Fibroblast of lung (primary cell): ENCODE data around the gene PIP5K1C. TPM values are rescaled to one million over a fixed set of nuclear protein-coding genes. Genes with fewer than 3 reads are reported as not detected.

ENCODE experiments used
- DNase-seq, 2 donors: peaks; one replicate each; pipeline versions ENCODE4 v3.0.0 to v3.0.0-alpha.2; 2010; ENCODE audit warnings: low read depth in 2 of 2
- H2AFZ ChIP-seq: 2 replicates; pipeline ENCODE4 v1.5.1; 2012; ENCODE audit warnings: low read length, control low read depth, inconsistent platforms
- H3K27ac ChIP-seq: 2 replicates; pipeline ENCODE4 v1.5.1; 2011; ENCODE audit warnings: low read length, control low read depth; ENCODE audit not compliant: insufficient read depth
- H3K27me3 ChIP-seq: 2 replicates; pipeline ENCODE4 v1.5.1; 2011; ENCODE audit warnings: mild to moderate bottlenecking, low read length; ENCODE audit not compliant: control insufficient read depth, insufficient read depth
- H3K36me3 ChIP-seq: 2 replicates; pipeline ENCODE4 v1.5.1; 2011; ENCODE audit warnings: low read length; ENCODE audit not compliant: control insufficient read depth, insufficient read depth
- H3K4me1 ChIP-seq: 2 replicates; pipeline ENCODE4 v1.5.1; 2011; ENCODE audit warnings: low read length; ENCODE audit not compliant: control insufficient read depth, insufficient read depth; ENCODE audit errors: extremely low read depth
- H3K4me2 ChIP-seq: 2 replicates; pipeline ENCODE4 v1.5.1; 2011; ENCODE audit warnings: low read length, control low read depth; ENCODE audit not compliant: insufficient read depth; ENCODE audit errors: extremely low read depth
- H3K4me3 ChIP-seq, 4 experiments: fragments of 200-600 bp in 1 of 4; sonication (generic) in 1 of 4; replicated peaks in 1 of 4; 2 replicates each; pipeline ENCODE4 v1.5.1; 2011 to 2016; ENCODE audit warnings: low read length in 4 of 4, low read depth in 3 of 4, mild to moderate bottlenecking in 3 of 4, control low read depth in 2 of 4, inconsistent platforms in 1 of 4, mixed read lengths in 1 of 4; ENCODE audit not compliant: insufficient read depth in 1 of 4; ENCODE audit errors: control extremely low read depth in 1 of 4
- H3K79me2 ChIP-seq: 2 replicates; pipeline ENCODE4 v1.5.1; 2012; ENCODE audit warnings: mild to moderate bottlenecking, low read length, inconsistent platforms; ENCODE audit not compliant: control insufficient read depth, insufficient read depth
- H3K9ac ChIP-seq: 2 replicates; pipeline ENCODE4 v1.5.1; 2011; ENCODE audit warnings: mild to moderate bottlenecking, low read length, control low read depth; ENCODE audit not compliant: insufficient read depth
- H3K9me3 ChIP-seq: 2 replicates; pipeline ENCODE4 v1.5.1; 2012; ENCODE audit warnings: low read depth, low read length; ENCODE audit not compliant: control insufficient read depth, insufficient read depth
- H4K20me1 ChIP-seq: 2 replicates; pipeline ENCODE4 v1.5.1; 2011; ENCODE audit warnings: low read length; ENCODE audit not compliant: control insufficient read depth, insufficient read depth; ENCODE audit errors: extremely low read depth
- EZH2 ChIP-seq: IDR thresholded peaks from 2 replicates; pipeline ENCODE4 v1.5.1; 2012; ENCODE audit warnings: low read length, control low read depth, mild to moderate bottlenecking; ENCODE audit errors: missing control alignments
- polyA plus RNA-seq, 2 donors: library from polyadenylated mRNA; depleted of rRNA in 1 of 2; stranded (reverse) in 1 of 2; unstranded in 1 of 2; fragments of >200 nt; gene quantifications; 2 replicates each; pipeline ENCODE4 v1.2.1, GENCODE V29; 2011 to 2012; ENCODE audit warnings: missing spikeins in 1 of 2
- total RNA-seq: library from RNA; depleted of rRNA; stranded (reverse); fragments of >200 nt; gene quantifications from 2 replicates; pipeline ENCODE4 v1.2.1, GENCODE V29; 2014
- TF ChIP-seq, protein P1 (sequence below), 2 donors: IDR thresholded peaks in 1 of 2; conservative IDR thresholded peaks in 1 of 2; 1 replicate in 1 of 2; 2 replicates in 1 of 2; pipeline ENCODE4 v1.5.1; 2011 to 2012; ENCODE audit warnings: low read length in 2 of 2, control low read depth in 1 of 2, inconsistent platforms in 1 of 2, low read depth in 1 of 2, mild to moderate bottlenecking in 1 of 2

Gene PIP5K1C
- total and polyA plus RNA-seq, 2 donors (not counting 1 experiment from before 2014, with no cell fraction given): 8.7 to 16.7 TPM

DNA sequence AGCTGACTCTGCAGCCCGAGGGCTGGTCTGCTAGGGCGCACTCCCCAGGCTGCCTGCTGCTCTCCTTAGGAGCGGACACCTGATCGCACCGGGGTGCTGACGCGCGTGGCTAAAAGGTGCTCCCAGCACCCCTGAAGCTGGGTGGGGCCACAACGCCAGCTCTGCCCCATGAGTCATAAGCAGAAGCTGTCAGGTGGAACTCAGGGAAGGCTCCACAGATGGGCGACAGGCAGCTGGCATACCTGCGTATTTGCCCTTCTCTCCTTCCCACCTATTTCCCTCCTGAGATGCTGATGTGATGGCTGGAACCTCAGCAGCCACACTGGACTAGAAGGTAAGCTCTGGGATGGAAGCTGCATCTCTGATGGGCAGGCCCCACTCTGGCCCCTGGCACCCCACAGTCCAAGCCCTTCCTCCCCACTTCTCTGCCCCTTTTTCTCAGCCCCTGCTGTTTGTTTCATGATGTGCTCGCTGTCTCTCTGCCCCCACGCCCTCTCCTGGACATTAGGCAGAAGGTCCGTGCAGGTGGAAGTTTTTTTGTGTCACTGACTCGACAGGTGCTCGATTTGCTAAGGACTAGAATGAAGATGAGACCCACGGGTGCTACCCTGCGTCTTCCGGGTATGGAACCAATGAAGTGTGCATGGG, 43.4 kb downstream of the PIP5K1C start:
- Histone ChIP-seq H2AFZ (no peak overlapping the region), H3K27me3 (no peaks in the 10 kb centered on the region), H3K4me1 (no peaks in the 10 kb centered on the region), H3K4me2 (no peak overlapping the region), H3K79me2 (no peaks in the 10 kb centered on the region), H3K9me3 (no peaks in the 10 kb centered on the region), H4K20me1 (no peaks in the 10 kb centered on the region), H3K9ac (no peak overlapping the region), H3K4me3 (no peak overlapping the region), H3K36me3 (peaks cover 26% of the 10 kb centered on the region), H3K27ac (no peak overlapping the region)
- no peak for TF ChIP-seq EZH2
- TF ChIP-seq, protein P1, sequence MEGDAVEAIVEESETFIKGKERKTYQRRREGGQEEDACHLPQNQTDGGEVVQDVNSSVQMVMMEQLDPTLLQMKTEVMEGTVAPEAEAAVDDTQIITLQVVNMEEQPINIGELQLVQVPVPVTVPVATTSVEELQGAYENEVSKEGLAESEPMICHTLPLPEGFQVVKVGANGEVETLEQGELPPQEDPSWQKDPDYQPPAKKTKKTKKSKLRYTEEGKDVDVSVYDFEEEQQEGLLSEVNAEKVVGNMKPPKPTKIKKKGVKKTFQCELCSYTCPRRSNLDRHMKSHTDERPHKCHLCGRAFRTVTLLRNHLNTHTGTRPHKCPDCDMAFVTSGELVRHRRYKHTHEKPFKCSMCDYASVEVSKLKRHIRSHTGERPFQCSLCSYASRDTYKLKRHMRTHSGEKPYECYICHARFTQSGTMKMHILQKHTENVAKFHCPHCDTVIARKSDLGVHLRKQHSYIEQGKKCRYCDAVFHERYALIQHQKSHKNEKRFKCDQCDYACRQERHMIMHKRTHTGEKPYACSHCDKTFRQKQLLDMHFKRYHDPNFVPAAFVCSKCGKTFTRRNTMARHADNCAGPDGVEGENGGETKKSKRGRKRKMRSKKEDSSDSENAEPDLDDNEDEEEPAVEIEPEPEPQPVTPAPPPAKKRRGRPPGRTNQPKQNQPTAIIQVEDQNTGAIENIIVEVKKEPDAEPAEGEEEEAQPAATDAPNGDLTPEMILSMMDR (conservative IDR thresholded peaks at IDR 0.05 in 1 of 2, IDR thresholded peaks at IDR 0.05 in 1 of 2; ENCODE audit: low read depth in 1 of 2, low read length in 2 of 2): no peak
- no peak for DNase-seq

- Histone ChIP-seq H3K9ac (no peak overlapping the region), H3K4me3 (no peak overlapping the region), H2AFZ (no peak overlapping the region), H3K4me2 (no peak overlapping the region), H3K79me2 (no peaks in the 10 kb centered on the region), H3K9me3 (no peaks in the 10 kb centered on the region), H3K27me3 (no peaks in the 10 kb centered on the region), H4K20me1 (no peaks in the 10 kb centered on the region), H3K27ac (peak overlapping the region; percentile 23), H3K36me3 (peaks cover 27% of the 10 kb centered on the region), H3K4me1 (no peaks in the 10 kb centered on the region)
- TF ChIP-seq, protein P1 (conservative IDR thresholded peaks at IDR 0.05 in 1 of 2, IDR thresholded peaks at IDR 0.05 in 1 of 2; ENCODE audit: low read depth in 1 of 2, low read length in 2 of 2): no peak
- TF ChIP-seq EZH2: no peak
- peak; percentile 37 to 39 for DNase-seq
Observed at GRCh38 chr19:3656073-3656746, 44.1 kb downstream of the PIP5K1C start.

GRCh38 chr19:3655402-3656072, 44.7 kb downstream of the PIP5K1C start:
- Histone ChIP-seq H2AFZ (no peak overlapping the region), H3K9ac (peak overlapping the region; percentile 13), H3K27me3 (no peaks in the 10 kb centered on the region), H4K20me1 (no peaks in the 10 kb centered on the region), H3K36me3 (peaks cover 28% of the 10 kb centered on the region), H3K4me2 (no peak overlapping the region), H3K27ac (peak overlapping the region; percentile 51), H3K79me2 (no peaks in the 10 kb centered on the region), H3K9me3 (no peaks in the 10 kb centered on the region), H3K4me1 (no peaks in the 10 kb centered on the region), H3K4me3 (no peak overlapping the region)
- TF ChIP-seq, protein P1 (conservative IDR thresholded peaks at IDR 0.05 in 1 of 2, IDR thresholded peaks at IDR 0.05 in 1 of 2; ENCODE audit: low read depth in 1 of 2, low read length in 2 of 2): no peak
- peak; percentile 95 to 96 for DNase-seq
